GM23338 (cell line): ENCODE data around the gene PSMD5. TPM values are rescaled to one million over a fixed set of nuclear protein-coding genes. Genes with fewer than 3 reads are reported as not detected.
A peak's percentile ranks its signal among the peaks of the same experiment; 100 is the strongest.

Source experiments
- ATAC-seq: fragments of 200-7000 bp; cut with Tn5 transposase; 3 replicates; pipeline ENCODE4 v1.9.1; 2020
- DNase-seq: peaks from one replicate; pipeline ENCODE4 v3.0.0-alpha.2; 2015; ENCODE audit warnings: low spot score
- H2AFZ ChIP-seq: fragments of 200-600 bp; sonication (generic); 2 replicates; pipeline ENCODE4 v1.8.0; 2016; ENCODE audit warnings: antibody characterized with exemption, mild to moderate bottlenecking, moderate library complexity
- H3F3A ChIP-seq: fragments of 200-600 bp; sonication (generic); replicated peaks from 2 replicates; pipeline ENCODE4 v1.8.0; 2017; ENCODE audit warnings: antibody characterized with exemption, mixed run types, low read depth
- H3K27ac ChIP-seq: fragments of 200-600 bp; sonication (generic); 2 replicates; pipeline ENCODE4 v1.6.1; 2016; ENCODE audit warnings: low read depth
- H3K27me3 ChIP-seq: fragments of 200-600 bp; sonication (generic); 2 replicates; pipeline ENCODE4 v1.8.0; 2016; ENCODE audit warnings: mild to moderate bottlenecking, mixed run types, moderate library complexity; ENCODE audit not compliant: insufficient read depth
- H3K36me3 ChIP-seq: fragments of 200-600 bp; sonication (generic); 2 replicates; pipeline ENCODE4 v1.8.0; 2016; ENCODE audit warnings: mild to moderate bottlenecking; ENCODE audit not compliant: insufficient read depth
- H3K4me1 ChIP-seq: fragments of 200-600 bp; sonication (generic); 2 replicates; pipeline ENCODE4 v1.8.0; 2016; ENCODE audit warnings: mild to moderate bottlenecking, moderate library complexity; ENCODE audit not compliant: insufficient read depth
- H3K4me2 ChIP-seq: fragments of 200-600 bp; sonication (generic); 2 replicates; pipeline ENCODE4 v1.7.1; 2017; ENCODE audit warnings: mixed run types
- H3K4me3 ChIP-seq: fragments of 200-600 bp; sonication (generic); 2 replicates; pipeline ENCODE4 v1.6.1; 2016; ENCODE audit warnings: mixed run types
- H3K79me2 ChIP-seq: fragments of 200-600 bp; sonication (generic); replicated peaks from 2 replicates; pipeline ENCODE4 v1.8.0; 2017; ENCODE audit warnings: mild to moderate bottlenecking; ENCODE audit not compliant: insufficient read depth
- H3K9me2 ChIP-seq: fragments of 200-600 bp; sonication (generic); 2 replicates; pipeline ENCODE4 v1.8.0; 2017; ENCODE audit not compliant: insufficient read depth
- H4K20me1 ChIP-seq: fragments of 200-600 bp; sonication (generic); replicated peaks from 2 replicates; pipeline ENCODE4 v1.8.0; 2017; ENCODE audit warnings: mild to moderate bottlenecking; ENCODE audit not compliant: insufficient read depth
- H3K27ac Mint-ChIP-seq: 2 replicates; pipeline ENCODE4 v1.8.0; 2020; ENCODE audit warnings: inconsistent platforms, mild to moderate bottlenecking, moderate library complexity, mixed read lengths
- H3K27me3 Mint-ChIP-seq: 3 replicates; pipeline ENCODE4 v1.8.0; 2022; ENCODE audit warnings: low read depth, mild to moderate bottlenecking, moderate library complexity, mixed read lengths, inconsistent platforms; ENCODE audit not compliant: insufficient read depth, poor library complexity
- H3K36me3 Mint-ChIP-seq: 3 replicates; pipeline ENCODE4 v1.8.0; 2021; ENCODE audit warnings: low read depth, mild to moderate bottlenecking, inconsistent platforms, moderate library complexity, mixed read lengths
- H3K4me1 Mint-ChIP-seq: 3 replicates; pipeline ENCODE4 v1.8.0; 2020; ENCODE audit warnings: mild to moderate bottlenecking, inconsistent platforms, mixed read lengths
- H3K4me3 Mint-ChIP-seq: 3 replicates; pipeline ENCODE4 v1.8.0; 2021; ENCODE audit warnings: moderate library complexity, mild to moderate bottlenecking, inconsistent platforms, mixed read lengths
- H3K9me3 Mint-ChIP-seq: 3 replicates; pipeline ENCODE4 v1.8.0; 2020; ENCODE audit warnings: moderate library complexity, mild to moderate bottlenecking, inconsistent platforms, mixed read lengths
- CREB1 ChIP-seq: fragments of 250-450 bp; sonication (Bioruptor Pico); IDR thresholded peaks from 2 replicates; pipeline ENCODE4 v1.5.0; 2020; ENCODE audit warnings: low read depth, mild to moderate bottlenecking, moderate library complexity
- EZH2 ChIP-seq: fragments of 200-600 bp; sonication (generic); IDR thresholded peaks from one replicate; pipeline ENCODE4 v1.8.0; 2017; ENCODE audit warnings: antibody characterized with exemption, mild to moderate bottlenecking, low read depth; ENCODE audit not compliant: unreplicated experiment
- EZH2phosphoT487 ChIP-seq: fragments of 200-600 bp; sonication (generic); IDR thresholded peaks from one replicate; pipeline ENCODE4 v1.8.1; 2018; ENCODE audit warnings: antibody characterized with exemption; ENCODE audit not compliant: unreplicated experiment
- JUNB ChIP-seq: IDR thresholded peaks from one replicate; pipeline ENCODE4 v1.6.1; 2016; ENCODE audit warnings: antibody characterized with exemption; ENCODE audit not compliant: unreplicated experiment
- NANOG ChIP-seq: IDR thresholded peaks from 2 replicates; pipeline ENCODE4 v1.6.1; 2016; ENCODE audit warnings: antibody characterized with exemption, borderline replicate concordance
- POLR2AphosphoS5 ChIP-seq: IDR thresholded peaks from 2 replicates; pipeline ENCODE4 v1.6.1; 2016; ENCODE audit warnings: antibody characterized with exemption, low read depth
- REST ChIP-seq: IDR thresholded peaks from one replicate; pipeline ENCODE4 v1.6.1; 2018; ENCODE audit warnings: antibody characterized with exemption; ENCODE audit not compliant: unreplicated experiment
- STAT1 ChIP-seq: IDR thresholded peaks from one replicate; pipeline ENCODE4 v1.6.1; 2016; ENCODE audit warnings: antibody characterized with exemption; ENCODE audit not compliant: unreplicated experiment
- ZNF114 ChIP-seq: fragments of 250-450 bp; sonication (Bioruptor Pico); IDR thresholded peaks from 2 replicates; pipeline ENCODE4 v1.5.0; 2020; ENCODE audit warnings: mild to moderate bottlenecking, moderate library complexity
- ZNF331 ChIP-seq: fragments of 250-450 bp; sonication (Bioruptor Pico); IDR thresholded peaks from 2 replicates; pipeline ENCODE4 v1.5.0; 2020; ENCODE audit warnings: low read depth, mild to moderate bottlenecking, moderate library complexity
- ZNF462 ChIP-seq: fragments of 250-450 bp; sonication (Bioruptor Pico); IDR thresholded peaks from 2 replicates; pipeline ENCODE4 v1.5.0; 2020; ENCODE audit warnings: mild to moderate bottlenecking, moderate library complexity
- polyA plus RNA-seq: library from polyadenylated mRNA; unstranded; fragments of >200 nt; fragmentation: Nextera tagmentation; extraction: Ambion mirVana; gene quantifications from 2 replicates; pipeline ENCODE4 v1.2.1, GENCODE V29; 2016
- total RNA-seq: library from RNA; depleted of rRNA; stranded (reverse); fragments of >200 nt; shearing (Covaris generic); gene quantifications from 2 replicates; pipeline ENCODE4 v1.2.3, GENCODE V29; 2014
- TF ChIP-seq, protein P1 (sequence below), 2 experiments: fragments of 200-600 bp in 1 of 2; sonication (generic) in 1 of 2; conservative IDR thresholded peaks; 2 replicates each; pipeline versions ENCODE4 v1.5.1 to v1.6.1; 2016 to 2017; ENCODE audit warnings: antibody characterized with exemption in 2 of 2, low read depth in 2 of 2, mild to moderate bottlenecking in 2 of 2, moderate library complexity in 1 of 2
- TF ChIP-seq, protein P2 (sequence below): IDR thresholded peaks from 2 replicates; pipeline ENCODE4 v1.6.1; 2016; ENCODE audit warnings: antibody characterized with exemption

PSMD5 gene
- total and polyA plus RNA-seq, 2 experiments from 2014 or later: 23.9 to 40.5 TPM

DNA sequence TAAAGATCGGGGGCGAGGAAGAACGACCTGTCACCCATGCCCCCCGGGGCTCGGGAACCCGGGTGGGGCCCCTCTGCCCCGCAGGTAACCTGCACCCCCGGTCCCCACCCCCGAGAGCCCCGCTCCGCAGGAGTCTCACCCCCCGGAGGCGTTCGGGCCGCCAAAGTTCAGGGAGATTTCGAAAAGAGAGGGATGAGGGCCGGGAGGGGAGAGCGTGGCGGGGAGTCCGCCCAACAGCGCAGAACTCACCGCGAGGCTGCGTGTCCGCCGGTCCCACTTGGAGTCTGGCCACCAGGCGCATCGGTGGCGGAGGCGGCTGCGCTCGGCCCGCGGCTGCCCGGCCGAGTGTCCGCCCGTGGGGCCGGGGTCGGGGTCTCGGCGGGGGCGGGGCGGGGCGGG lies 34.1 kb upstream of the PSMD5 start, which contains the start of gene PHF19:
Gene PHF19 (minus strand): TSS at position 347 of the 399 bp plus-strand sequence. CDS start 2,447 bp downstream, outside the sequence.
- TF ChIP-seq CREB1 (CRISPR knock-in tag): no peak
- TF ChIP-seq ZNF331: no peak
- TF ChIP-seq, protein P1, sequence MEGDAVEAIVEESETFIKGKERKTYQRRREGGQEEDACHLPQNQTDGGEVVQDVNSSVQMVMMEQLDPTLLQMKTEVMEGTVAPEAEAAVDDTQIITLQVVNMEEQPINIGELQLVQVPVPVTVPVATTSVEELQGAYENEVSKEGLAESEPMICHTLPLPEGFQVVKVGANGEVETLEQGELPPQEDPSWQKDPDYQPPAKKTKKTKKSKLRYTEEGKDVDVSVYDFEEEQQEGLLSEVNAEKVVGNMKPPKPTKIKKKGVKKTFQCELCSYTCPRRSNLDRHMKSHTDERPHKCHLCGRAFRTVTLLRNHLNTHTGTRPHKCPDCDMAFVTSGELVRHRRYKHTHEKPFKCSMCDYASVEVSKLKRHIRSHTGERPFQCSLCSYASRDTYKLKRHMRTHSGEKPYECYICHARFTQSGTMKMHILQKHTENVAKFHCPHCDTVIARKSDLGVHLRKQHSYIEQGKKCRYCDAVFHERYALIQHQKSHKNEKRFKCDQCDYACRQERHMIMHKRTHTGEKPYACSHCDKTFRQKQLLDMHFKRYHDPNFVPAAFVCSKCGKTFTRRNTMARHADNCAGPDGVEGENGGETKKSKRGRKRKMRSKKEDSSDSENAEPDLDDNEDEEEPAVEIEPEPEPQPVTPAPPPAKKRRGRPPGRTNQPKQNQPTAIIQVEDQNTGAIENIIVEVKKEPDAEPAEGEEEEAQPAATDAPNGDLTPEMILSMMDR (conservative IDR thresholded peaks at IDR 0.05; ENCODE audit: low read depth in 2 of 2): no peak
- TF ChIP-seq POLR2AphosphoS5: no peak
- TF ChIP-seq REST: no peak
- TF ChIP-seq ZNF462 (CRISPR knock-in tag): no peak
- TF ChIP-seq ZNF114 (CRISPR knock-in tag): no peak
- no peak for TF ChIP-seq EZH2phosphoT487
- TF ChIP-seq NANOG: no peak
- no peak for TF ChIP-seq EZH2
- TF ChIP-seq, protein P2, sequence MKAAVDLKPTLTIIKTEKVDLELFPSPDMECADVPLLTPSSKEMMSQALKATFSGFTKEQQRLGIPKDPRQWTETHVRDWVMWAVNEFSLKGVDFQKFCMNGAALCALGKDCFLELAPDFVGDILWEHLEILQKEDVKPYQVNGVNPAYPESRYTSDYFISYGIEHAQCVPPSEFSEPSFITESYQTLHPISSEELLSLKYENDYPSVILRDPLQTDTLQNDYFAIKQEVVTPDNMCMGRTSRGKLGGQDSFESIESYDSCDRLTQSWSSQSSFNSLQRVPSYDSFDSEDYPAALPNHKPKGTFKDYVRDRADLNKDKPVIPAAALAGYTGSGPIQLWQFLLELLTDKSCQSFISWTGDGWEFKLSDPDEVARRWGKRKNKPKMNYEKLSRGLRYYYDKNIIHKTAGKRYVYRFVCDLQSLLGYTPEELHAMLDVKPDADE: no peak
- no peak for TF ChIP-seq STAT1
- TF ChIP-seq JUNB: no peak
- ATAC-seq (no peak), DNase-seq (peak; percentile 41)
- Histone ChIP-seq H3K9me2 (no peaks in the 10 kb centered on the region), H3K36me3 (peaks cover 5% of the 10 kb centered on the region; the same call in 1 of the 2 replicates), H3K27me3 (peaks cover 8% of the 10 kb centered on the region), H4K20me1 (no peaks in the 10 kb centered on the region), H3K4me1 (peaks cover 44% of the 10 kb centered on the region), H3K27ac (peak within 1 kb of the TSS; percentile 92), H3F3A (peaks cover 27% of the 10 kb centered on the region), H3K4me3 (peak within 1 kb of the TSS; percentile 89), H2AFZ (peak within 1 kb of the TSS; percentile 99), H3K79me2 (peaks cover 6% of the 10 kb centered on the region; the same call in 1 of the 2 replicates), H3K4me2 (peak within 1 kb of the TSS; percentile 91)
- Mint-ChIP-seq H3K27me3 (peaks cover 26% of the 10 kb centered on the region), H3K27ac (peak within 1 kb of the TSS; percentile 37; the same call in 1 of the 2 replicates), H3K4me3 (peak within 1 kb of the TSS; percentile 75), H3K4me1 (peaks cover 59% of the 10 kb centered on the region), H3K9me3 (no peaks in the 10 kb centered on the region), H3K36me3 (peaks cover 32% of the 10 kb centered on the region)
